ENCODE results near the gene RPS8.

RPS8 gene

GRCh38 chr1:44828003-44828651 is 52.8 kb downstream of the RPS8 start:
- POLR2A ChIA-PET: no interaction called here
- no peak for TF ChIP-seq CTCF (IDR thresholded peaks at IDR 0.05; ENCODE audit: insufficient read depth, low read length, missing control alignments)
- CTCF ChIA-PET: interaction anchor here (1.0 to 8.0 kb wide), 4 partner anchors 8 to 186 kb away, joined by 3 to 62 read pairs (median 3); no protein-coding TSS in a partner anchor

More at GRCh38 chr1:44828003-44828651, 52.8 kb downstream of the RPS8 start:
- no peak overlapping the region for H3K4me3 ChIP-seq (ENCODE audit: low read depth, low read length)
- no peak for DNase-seq (ENCODE audit: low read depth, low spot score)

All from AG04449 (cell line).